ENCODE measurements around the gene LSM14B. TPM values are rescaled to one million over a fixed set of nuclear protein-coding genes. Genes with fewer than 3 reads are reported as not detected.
"Not testable (repeated sequence)": the region's sequence is repeated elsewhere in the genome, so short reads cannot be mapped to it uniquely, and the experiment has no call there.

LSM14B gene
- 55.9 and 61.1 TPM in 2 replicates for total RNA-seq (2014; rRNA removed)
- 34.7 TPM for polyA plus RNA-seq (2012)

- DNase-seq (ENCODE audit: low read depth): peak; percentile 96
These were observed at the start of gene LSM14B for GRCh38 chr20:62121776-62122653. Gene LSM14B (plus strand): TSS chr20:62122475. CDS start chr20:62122667, 192 bp downstream.

- no peak for DNase-seq (ENCODE audit: low read depth)
These were observed 49.0 kb upstream of the LSM14B start for GRCh38 chr20:62073323-62073722.

- DNase-seq (ENCODE audit: low read depth): no peak
These were observed 43.1 kb upstream of the LSM14B start for GRCh38 chr20:62079166-62079565.

- peak; percentile 26 for DNase-seq (ENCODE audit: low read depth)
These were observed 41.9 kb upstream of the LSM14B start for GRCh38 chr20:62080249-62080990.

- DNase-seq (ENCODE audit: low read depth): no peak
These were observed 39.0 kb upstream of the LSM14B start for GRCh38 chr20:62083312-62083711.

GRCh38 chr20:62084224-62084623 is 38.1 kb upstream of the LSM14B start:
- not testable (repeated sequence) for DNase-seq (ENCODE audit: low read depth)

GRCh38 chr20:62085206-62085605 is 37.1 kb upstream of the LSM14B start:
- DNase-seq (ENCODE audit: low read depth): no peak

- no peak for DNase-seq (ENCODE audit: low read depth)
These were observed 35.0 kb upstream of the LSM14B start for GRCh38 chr20:62087227-62087626.

GRCh38 chr20:62087632-62088031 is 34.6 kb upstream of the LSM14B start:
- no peak for DNase-seq (ENCODE audit: low read depth)

- peak; percentile 89 for DNase-seq (ENCODE audit: low read depth)
These were observed 33.8 kb upstream of the LSM14B start for GRCh38 chr20:62088258-62089127.

- no peak for DNase-seq (ENCODE audit: low read depth)
These were observed 32.9 kb upstream of the LSM14B start for GRCh38 chr20:62089393-62089792.

- DNase-seq (ENCODE audit: low read depth): no peak
These were observed 25.6 kb upstream of the LSM14B start for GRCh38 chr20:62096421-62097380.

GRCh38 chr20:62097881-62098407 is 24.3 kb upstream of the LSM14B start:
- DNase-seq (ENCODE audit: low read depth): no peak

- DNase-seq (ENCODE audit: low read depth): no peak
These were observed 21.2 kb upstream of the LSM14B start for GRCh38 chr20:62101078-62101477.

GRCh38 chr20:62103508-62104233 is 18.6 kb upstream of the LSM14B start:
- no peak for DNase-seq (ENCODE audit: low read depth)

GRCh38 chr20:62104234-62104789 is 18.0 kb upstream of the LSM14B start:
- DNase-seq (ENCODE audit: low read depth): no peak

GRCh38 chr20:62104791-62105345 is 17.4 kb upstream of the LSM14B start:
- no peak for DNase-seq (ENCODE audit: low read depth)

- DNase-seq (ENCODE audit: low read depth): no peak
These were observed 16.7 kb upstream of the LSM14B start for GRCh38 chr20:62105592-62105991.

GRCh38 chr20:62111148-62111547 is 11.1 kb upstream of the LSM14B start:
- DNase-seq (ENCODE audit: low read depth): no peak
